Measurements from ENCODE around the gene TUSC2. TPM values are rescaled to one million over a fixed set of nuclear protein-coding genes. Genes with fewer than 3 reads are reported as not detected.

TUSC2 gene
- total and polyA plus RNA-seq, 8 donors: 10.2 to 21.8 (median 17.4) TPM

GRCh38 chr3:50345586-50346234, 17.7 kb upstream of the TUSC2 start, which contains the start of gene ZMYND10:
TSS of gene ZMYND10 (minus strand) at chr3:50345732. CDS start at chr3:50345579, 153 bp downstream.
- peak in 2 of 6 donors; percentile 59 to 75 for DNase-seq
- 25 to 30% methylated on average over 45 of the region's 45 CpGs for WGBS, 2 donors
- intact Hi-C loops (cut with DNase I): loop anchor here in 2 of 3 donors (5.0 to 10.0 kb wide), 2 partner anchors 197 to 209 kb away; no protein-coding TSS in a partner anchor
- FAIRE-seq: no peak
- ATAC-seq: peak in 2 of 4 donors; percentile 10 to 20
- Histone ChIP-seq H3K27ac (no peak within 1 kb of the TSS), H3K4me3 (peak within 1 kb of the TSS in 2 of 4 donors; percentile 14 to 27), H3K27me3 (no peaks in the 10 kb centered on the region), H3K9me3 (no peaks in the 10 kb centered on the region), H3K36me3 (peaks cover 0 to 9% (median 0%) of the 10 kb centered on the region in 3 donors), H3K4me1 (peaks cover 0 to 12% (median 7%) of the 10 kb centered on the region in 3 donors)
- TF ChIP-seq CTCF (IDR thresholded peaks at IDR 0.05): no peak

GRCh38 chr3:50345008-50345407, 17.0 kb upstream of the TUSC2 start:
- no peak overlapping the region for H3K27ac ChIP-seq
- peaks cover 0 to 12% (median 7%) of the 10 kb centered on the region in 3 donors for H3K4me1 ChIP-seq
- no peaks in the 10 kb centered on the region for H3K27me3 ChIP-seq
- WGBS, 2 donors: 75 to 86% methylated on average over 8 of the region's 8 CpGs
- no peak for ATAC-seq
- TF ChIP-seq CTCF (IDR thresholded peaks at IDR 0.05): no peak
- FAIRE-seq: no peak
- DNase-seq: no peak
- intact Hi-C loops (cut with DNase I): loop anchor here in 2 of 3 donors (5.0 to 10.0 kb wide), 2 partner anchors 197 to 210 kb away; no protein-coding TSS in a partner anchor
- no peaks in the 10 kb centered on the region for H3K9me3 ChIP-seq
- peak overlapping the region in 2 of 4 donors; percentile 14 to 27 for H3K4me3 ChIP-seq
- H3K36me3 ChIP-seq: peaks cover 0 to 9% (median 0%) of the 10 kb centered on the region in 3 donors

GRCh38 chr3:50342813-50343633, 15.0 kb upstream of the TUSC2 start:
- intact Hi-C loops (cut with DNase I): loop anchor here in 1 of 3 donors (10.0 kb wide), 1 partner anchor 212 kb away; no protein-coding TSS in a partner anchor
- no peak for ATAC-seq
- TF ChIP-seq CTCF (IDR thresholded peaks at IDR 0.05): no peak

GRCh38 chr3:50341996-50342650, 14.1 kb upstream of the TUSC2 start:
- H3K9me3 ChIP-seq: no peaks in the 10 kb centered on the region
- H3K36me3 ChIP-seq: no peaks in the 10 kb centered on the region
- intact Hi-C loops (cut with DNase I): loop anchor here in 1 of 3 donors (10.0 kb wide), 1 partner anchor 213 kb away; no protein-coding TSS in a partner anchor
- no peak for TF ChIP-seq CTCF (IDR thresholded peaks at IDR 0.05)
- FAIRE-seq: no peak
- DNase-seq: no peak
- H3K27ac ChIP-seq: no peak overlapping the region
- H3K4me3 ChIP-seq: no peak overlapping the region
- peaks cover 0 to 11% (median 9%) of the 10 kb centered on the region in 3 donors for H3K4me1 ChIP-seq
- H3K27me3 ChIP-seq: no peaks in the 10 kb centered on the region
- ATAC-seq: no peak
- WGBS, 2 donors: 89 to 91% methylated on average over 13 of the region's 13 CpGs

More at GRCh38 chr3:50342813-50343633, 15.0 kb upstream of the TUSC2 start:
- WGBS, 2 donors: 83 to 85% methylated on average over 13 of the region's 13 CpGs
- Histone ChIP-seq H3K9me3 (no peaks in the 10 kb centered on the region), H3K4me1 (peaks cover 0 to 10% (median 7%) of the 10 kb centered on the region in 3 donors), H3K4me3 (no peak overlapping the region), H3K27me3 (no peaks in the 10 kb centered on the region), H3K27ac (no peak overlapping the region), H3K36me3 (peaks cover 0 to 7% (median 0%) of the 10 kb centered on the region in 3 donors)
- no peak for FAIRE-seq
- DNase-seq: no peak

All from pancreas (tissue), 10 donors.